ENCODE results near the gene RAB7A.

DNA sequence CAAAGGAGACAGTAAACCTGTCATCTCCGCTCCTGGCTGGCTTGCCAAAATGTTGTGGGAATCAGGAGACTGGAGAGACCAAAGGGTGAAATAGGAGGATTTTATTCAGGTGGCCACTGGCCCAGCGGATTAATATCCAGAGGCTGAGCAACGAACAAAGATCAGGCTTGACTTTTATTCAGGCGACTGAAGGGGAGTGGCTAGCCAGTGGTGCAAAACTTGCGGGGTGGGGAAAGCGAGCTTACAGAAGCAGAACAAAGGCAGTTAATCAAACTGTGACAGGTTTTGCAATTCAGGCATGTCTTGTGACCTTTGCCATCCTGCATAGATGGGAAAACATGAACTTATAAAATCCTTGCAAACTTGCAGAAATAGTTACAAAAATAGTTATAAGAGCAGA is 133.6 kb downstream of the RAB7A start:
- TF ChIP-seq, protein P1, sequence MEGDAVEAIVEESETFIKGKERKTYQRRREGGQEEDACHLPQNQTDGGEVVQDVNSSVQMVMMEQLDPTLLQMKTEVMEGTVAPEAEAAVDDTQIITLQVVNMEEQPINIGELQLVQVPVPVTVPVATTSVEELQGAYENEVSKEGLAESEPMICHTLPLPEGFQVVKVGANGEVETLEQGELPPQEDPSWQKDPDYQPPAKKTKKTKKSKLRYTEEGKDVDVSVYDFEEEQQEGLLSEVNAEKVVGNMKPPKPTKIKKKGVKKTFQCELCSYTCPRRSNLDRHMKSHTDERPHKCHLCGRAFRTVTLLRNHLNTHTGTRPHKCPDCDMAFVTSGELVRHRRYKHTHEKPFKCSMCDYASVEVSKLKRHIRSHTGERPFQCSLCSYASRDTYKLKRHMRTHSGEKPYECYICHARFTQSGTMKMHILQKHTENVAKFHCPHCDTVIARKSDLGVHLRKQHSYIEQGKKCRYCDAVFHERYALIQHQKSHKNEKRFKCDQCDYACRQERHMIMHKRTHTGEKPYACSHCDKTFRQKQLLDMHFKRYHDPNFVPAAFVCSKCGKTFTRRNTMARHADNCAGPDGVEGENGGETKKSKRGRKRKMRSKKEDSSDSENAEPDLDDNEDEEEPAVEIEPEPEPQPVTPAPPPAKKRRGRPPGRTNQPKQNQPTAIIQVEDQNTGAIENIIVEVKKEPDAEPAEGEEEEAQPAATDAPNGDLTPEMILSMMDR (IDR thresholded peaks at IDR 0.05; ENCODE audit: insufficient read depth, low read length, poor library complexity, severe bottlenecking) = no peak
- TF ChIP-seq EZH2phosphoT487 (conservative IDR thresholded peaks at IDR 0.05; ENCODE audit: low read length) = no peak

All from SU-DHL-6 (cell line).